CD4-positive, alpha-beta T cell treated with Interleukin-17A for 4 hours (primary cell): ENCODE measurements around the gene KRT17.
"Not testable (repeated sequence)": the region's sequence is repeated elsewhere in the genome, so short reads cannot be mapped to it uniquely, and the experiment has no call there.

Experiments used
- DNase-seq: peaks from one replicate; pipeline ENCODE4 v3.0.0-alpha.2; 2020; ENCODE audit warnings: mixed read lengths

Gene KRT17

DNA sequence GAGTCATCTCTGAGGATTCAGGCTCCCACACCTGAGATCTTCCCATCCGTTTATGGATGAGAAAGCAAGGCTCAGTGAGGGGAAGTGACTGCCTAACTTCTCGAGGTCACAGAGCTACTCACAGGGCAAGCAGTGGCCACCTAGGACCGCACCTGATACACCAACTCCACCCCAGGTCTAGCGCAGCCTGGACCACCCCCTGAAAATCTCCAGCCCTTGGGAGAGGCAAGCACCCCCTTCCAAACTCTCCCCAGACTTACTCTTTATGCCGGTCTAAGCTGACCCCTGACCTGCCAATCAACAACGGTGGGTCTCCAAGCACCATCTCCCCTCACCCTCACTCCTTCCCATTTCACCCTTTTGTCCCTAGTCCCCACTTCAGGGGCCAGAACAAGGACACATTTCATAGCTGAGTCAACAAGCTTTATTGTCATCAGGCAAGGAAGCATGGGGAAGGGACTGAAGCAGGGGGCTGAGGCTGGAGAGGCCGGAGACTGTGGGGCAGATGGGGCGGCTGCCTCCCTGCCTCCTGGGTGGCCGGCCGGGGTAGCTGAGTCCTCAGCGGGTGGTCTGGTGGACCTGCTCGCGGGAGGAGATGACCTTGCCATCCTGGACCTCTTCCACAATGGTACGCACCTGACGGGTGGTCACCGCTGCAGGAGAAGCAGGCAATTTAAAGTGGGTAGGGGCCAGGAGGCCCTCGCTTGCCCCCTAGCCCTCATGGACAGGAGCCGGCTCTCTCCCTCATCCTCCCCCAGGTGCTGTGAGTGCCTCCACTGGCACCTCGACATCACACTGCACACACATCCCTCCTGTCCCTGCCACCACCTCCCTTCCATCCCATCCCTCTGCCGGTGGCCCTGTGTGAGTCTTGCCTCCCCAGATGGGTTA lies 5.1 kb downstream of the KRT17 start:
- DNase-seq, result no peak

DNA sequence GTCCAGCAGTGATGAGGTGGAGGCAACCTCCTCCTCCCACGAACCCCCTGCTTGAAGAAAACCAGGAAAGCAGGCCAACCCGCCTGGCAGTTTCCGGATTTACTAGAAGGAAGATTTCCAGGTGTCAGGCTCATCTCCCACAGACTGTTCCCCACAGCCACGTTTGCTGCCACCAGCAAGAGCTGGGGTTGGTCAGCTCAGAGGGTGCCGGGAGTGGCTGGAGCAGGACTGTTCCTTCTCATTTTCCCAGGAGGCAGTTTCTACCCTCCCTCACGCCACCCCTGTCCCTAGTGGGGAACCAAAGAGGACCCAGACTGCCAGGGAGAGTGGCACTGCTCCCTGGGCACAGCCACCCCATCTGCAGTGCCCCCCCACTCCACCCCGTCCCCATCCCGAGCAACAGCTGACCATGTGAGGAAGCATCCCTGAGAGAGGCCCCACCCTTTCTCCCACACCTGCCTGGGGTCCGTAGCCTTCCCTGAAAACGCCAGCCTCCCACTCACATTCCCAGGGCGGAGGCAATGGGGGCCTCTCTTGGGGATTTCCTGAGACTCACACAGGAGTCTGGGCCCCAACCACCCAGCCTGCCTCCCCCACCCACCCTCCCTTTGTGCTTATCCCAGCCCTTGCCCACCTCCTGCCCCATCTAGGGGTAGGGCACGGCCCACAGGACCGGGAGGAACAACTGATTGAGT lies 5.9 kb downstream of the KRT17 start:
- DNase-seq, result no peak

DNA sequence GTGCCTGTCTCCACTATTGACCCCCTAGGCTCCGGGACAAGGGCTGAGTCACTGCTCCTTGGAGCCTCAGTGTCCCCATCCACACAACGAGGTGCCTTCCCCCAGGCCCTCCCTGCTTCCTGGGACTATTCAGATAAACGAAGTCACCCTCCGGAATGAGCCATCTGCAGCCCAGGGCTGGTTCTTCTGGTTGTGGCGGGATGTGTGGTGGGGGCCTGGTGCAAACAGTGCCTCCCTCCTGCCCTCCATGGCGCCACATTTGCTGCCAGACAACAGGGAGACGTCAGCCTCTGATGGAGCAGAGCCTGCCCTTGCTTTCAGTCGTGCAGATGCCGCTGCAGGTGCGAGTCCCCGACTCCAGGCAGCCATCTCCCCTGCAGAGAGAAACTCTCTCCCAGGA lies 6.7 kb downstream of the KRT17 start:
- no peak for DNase-seq

- DNase-seq, result no peak
These were observed 7.2 kb downstream of the KRT17 start for GRCh38 chr17:41617136-41617535.

DNA sequence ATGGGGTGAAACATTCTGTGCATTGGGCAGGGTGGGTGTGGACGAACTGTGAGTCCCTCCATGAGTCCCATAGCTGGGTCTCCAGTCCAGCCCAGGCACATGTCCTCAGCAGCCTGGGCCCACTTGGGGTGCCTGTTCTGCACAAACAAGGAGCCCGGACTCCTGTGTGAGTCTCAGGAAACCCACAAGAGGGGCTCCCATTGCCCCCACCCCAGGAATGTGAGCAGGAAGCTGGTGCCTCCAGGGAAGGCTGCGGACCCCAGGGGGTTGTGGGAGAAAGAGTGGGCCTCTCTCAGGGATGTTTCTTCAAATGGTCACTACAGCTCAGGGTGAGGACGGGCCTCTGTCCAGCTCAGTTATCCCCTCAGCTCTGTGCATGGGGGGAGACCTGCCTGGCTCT lies 7.9 kb downstream of the KRT17 start:
- not testable (repeated sequence) for DNase-seq

DNA sequence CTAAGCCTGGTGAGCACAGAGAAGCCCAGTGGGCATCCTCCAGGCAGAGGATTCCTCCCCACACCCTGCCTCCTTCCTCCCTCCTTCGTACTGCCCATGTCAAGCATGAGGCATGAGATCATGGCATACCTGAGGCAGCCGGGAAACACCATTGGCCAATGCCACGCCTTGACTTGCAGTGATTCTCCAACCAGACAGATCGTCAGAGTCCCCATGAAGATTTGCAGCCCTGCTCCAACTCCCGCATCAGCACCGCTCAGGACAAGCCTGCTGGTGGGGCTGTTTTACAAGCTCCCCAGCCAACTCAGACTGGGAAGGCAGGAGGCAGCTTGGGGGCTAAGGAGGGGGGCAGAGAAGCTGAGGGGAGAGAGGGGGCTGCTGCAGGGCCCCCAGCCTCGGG lies 8.9 kb downstream of the KRT17 start:
- no peak for DNase-seq

- not testable (repeated sequence) for DNase-seq
These were observed 9.6 kb downstream of the KRT17 start for GRCh38 chr17:41614767-41615166.

- no peak for DNase-seq
These were observed 10.3 kb downstream of the KRT17 start for GRCh38 chr17:41614098-41614497.

DNA sequence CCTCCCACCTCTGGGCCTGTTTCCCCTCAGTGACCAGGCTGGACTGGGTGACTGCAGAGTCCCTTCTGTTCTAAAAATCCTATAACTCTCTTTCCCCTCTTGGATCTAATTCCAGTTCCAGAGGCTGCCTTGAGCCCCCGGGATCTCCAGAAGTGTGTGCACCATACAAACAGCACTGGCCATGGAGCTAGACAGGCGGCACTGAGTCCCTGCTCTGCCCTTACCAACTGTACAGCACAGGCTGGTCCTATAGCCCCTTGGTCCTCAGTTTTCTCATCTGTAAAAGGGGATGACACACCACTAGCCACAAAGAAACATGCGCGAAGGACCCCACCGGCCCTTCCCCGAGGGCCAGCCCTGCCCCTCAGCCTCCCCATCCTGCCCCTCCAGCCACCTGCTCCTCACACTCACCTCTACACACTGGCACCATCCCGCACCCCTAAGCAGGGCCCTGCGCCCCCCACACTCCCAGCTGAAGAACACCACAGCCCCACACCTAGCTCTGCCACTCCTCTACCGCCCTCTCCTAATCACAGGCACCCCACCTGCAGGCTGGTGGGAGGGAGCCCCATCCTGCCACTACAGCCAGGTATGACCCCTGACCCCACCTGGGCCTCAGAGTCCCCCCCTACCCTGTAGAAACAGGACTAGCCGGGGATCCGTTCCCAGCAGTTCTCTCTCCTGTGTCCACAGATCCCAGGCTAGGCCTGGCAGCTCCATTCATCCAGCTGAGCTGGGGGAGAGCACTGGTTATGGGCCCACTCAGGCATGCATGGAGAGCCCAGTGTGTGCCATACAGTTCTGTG lies 10.9 kb downstream of the KRT17 start:
- no peak for DNase-seq

DNA sequence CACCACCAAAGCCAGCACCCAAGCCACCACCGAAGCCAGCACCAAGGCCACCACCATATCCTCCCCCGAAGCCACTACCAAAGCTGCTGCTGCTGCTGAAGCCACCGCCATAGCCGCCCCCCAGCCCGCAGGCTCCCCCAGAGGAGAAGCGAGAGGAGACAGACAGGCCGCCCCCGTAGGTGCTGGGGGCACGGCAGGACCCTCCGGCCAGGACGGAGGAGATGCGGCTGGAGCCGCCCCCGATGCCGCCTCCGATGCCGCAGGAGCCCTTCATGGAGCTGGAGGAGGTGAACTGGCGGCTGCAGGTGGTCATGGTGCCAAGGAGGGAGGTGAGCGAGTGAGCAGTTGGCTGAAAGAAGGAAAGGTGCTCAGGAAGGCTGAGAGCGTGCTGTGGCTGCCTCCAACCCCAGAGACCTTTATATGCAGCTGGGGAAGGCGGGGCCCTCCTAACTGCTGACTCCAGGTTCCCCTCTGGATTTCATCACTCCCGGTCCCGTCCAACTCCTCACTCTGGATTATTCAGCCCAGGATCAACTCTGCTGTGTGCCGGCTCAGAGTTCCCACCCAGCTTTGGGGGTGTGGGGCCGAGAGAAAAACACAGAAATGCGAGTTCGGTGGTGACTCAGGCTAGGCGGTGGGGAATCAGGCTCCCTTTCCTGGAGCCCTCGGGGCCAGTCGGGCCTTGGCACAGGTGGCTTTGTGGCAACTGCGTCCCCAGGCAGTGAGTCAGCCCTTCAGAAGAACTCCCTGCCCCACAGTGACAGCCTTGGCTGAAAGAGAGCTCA lies 11.8 kb downstream of the KRT17 start, which contains the start of gene KRT16:
Gene KRT16, minus strand, starts transcription at position 392 of the 785 bp plus-strand sequence. Its CDS starts 79 bp downstream, at position 313.
- DNase-seq, result not testable (repeated sequence)

DNA sequence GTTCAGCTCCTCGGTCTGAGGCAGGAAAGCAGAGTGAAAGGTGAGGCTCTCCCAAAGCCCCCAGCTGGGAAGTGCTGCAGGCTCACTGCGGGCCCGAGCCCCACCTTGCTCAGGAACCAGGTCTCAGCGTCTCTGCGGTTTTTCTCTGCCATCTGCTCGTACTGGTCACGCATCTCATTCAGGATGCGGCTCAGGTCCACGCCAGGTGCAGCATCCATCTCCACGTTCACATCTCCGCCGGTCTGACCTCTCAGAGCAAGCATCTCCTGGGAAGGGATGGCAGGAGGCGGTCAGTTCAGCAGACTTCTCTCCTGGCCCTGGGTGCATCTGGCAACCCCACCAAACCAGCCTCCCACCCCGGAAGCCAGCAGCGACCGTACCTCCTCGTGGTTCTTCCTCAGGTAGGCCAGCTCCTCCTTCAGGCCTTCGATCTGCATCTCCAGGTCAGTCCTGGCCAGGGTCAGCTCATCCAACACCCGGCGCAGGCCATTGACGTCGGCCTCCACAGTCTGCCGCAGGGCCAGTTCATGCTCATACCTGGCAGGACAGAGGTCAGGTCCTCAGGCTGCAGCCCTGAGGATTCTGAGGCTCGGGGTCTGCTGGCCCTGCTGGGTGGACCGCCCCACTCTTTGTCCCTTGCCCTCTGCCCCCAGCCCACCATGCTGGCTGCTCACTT lies 13.3 kb downstream of the KRT17 start:
- no peak for DNase-seq

DNA sequence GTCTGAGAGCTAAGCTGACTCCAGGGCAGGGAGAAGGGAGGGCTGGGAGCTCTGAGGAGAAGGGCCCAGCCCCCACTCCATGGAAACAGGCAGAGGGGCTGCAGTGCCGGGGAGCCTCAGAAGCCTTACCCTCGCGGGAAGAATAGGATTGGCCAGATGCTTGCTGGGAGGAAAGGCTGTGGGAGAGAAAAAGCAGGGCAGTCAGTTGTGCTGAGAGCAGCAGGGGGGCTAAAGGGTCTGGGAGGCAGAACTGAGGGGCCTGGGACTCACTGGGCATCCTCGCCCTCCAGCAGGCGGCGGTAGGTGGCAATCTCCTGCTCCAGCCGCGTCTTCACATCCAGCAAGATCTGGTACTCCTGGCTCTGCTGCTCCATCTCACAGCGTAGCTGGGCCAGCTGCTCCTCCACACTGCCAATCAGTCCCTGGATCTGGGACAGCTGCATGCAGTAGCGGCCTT lies 14.3 kb downstream of the KRT17 start:
- not testable (repeated sequence) for DNase-seq

- not testable (repeated sequence) for DNase-seq
These were observed 17.4 kb downstream of the KRT17 start for GRCh38 chr17:41606930-41607329.

DNA sequence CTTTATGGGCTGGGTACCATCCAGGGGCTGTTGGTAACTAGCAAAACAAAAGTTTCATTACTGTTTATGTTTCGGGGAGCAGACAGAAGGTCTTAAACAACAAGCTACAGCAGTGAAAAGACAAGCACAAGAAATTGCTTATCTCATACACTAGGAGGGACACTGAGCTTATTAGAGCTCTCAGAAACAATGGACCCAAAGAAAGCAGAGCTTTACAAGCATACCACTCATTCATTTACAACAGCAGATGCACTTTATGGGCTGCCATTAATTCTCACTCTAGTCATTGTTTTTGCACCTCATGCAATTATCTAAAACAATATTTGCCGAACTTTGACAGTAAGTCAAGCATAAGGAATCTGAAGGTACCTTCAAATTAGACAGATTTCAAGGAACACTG lies 21.9 kb downstream of the KRT17 start:
- no peak for DNase-seq

DNA sequence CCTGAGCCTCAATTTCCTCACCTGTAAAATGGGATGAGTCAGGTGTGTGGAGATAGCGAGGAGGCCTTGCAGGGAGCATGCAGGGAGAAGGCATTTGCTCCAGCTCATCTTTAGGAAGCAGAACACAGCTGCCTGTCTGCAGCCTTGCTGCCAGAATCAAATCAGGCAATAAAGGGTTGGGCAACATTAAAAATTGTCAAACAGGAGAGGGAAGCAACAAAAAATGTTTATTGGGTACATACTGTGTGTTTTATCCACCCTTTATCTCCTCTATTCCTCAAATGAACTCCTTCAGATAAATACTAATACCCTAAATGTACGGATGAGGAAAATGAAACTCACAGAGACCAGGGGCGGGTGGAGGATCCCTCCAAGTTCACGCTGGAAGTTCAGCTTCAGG lies 24.1 kb downstream of the KRT17 start:
- DNase-seq, result no peak

DNA sequence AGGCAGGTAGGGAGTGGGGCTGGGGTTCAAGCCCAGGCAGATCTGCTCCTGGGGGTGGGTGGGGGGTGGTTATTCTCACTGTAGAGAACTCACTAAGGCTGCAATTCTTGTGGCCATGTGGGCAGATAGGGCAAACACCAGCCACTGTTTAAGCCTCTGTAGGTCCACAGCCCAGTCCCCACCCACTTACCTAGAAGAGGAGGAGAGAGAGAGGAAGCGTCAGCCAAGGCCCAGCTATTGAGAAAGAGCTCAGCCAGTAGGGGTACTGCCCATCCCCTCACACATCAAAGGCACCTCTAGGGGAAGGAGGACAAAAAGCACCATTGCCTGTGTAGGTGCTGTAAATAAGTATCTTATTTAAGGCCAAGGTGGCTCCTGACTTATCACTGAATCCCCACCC lies 24.7 kb downstream of the KRT17 start:
- DNase-seq, result no peak

DNA sequence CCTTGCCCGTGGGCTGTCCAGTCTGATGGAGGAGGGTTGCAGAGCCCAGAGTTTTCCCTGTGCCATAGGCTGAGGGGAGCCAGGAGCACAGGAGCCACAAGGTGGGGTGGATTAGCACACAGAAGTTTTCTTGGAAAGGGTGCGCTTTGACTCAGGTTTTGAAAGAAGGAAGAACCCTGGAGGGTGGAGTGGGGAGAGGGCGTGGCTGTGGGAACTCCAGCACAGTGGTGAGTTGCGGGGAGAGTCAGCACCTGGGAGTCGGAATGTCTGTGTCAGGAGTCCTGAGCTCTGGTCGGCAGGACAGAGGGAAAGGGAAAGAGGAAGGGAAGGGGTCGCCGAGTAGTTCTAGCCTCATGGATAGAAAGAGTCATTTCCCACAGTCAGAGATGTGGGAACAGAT lies 28.8 kb downstream of the KRT17 start:
- no peak for DNase-seq

- DNase-seq, result no peak
These were observed 29.9 kb downstream of the KRT17 start for GRCh38 chr17:41594363-41594915.

DNA sequence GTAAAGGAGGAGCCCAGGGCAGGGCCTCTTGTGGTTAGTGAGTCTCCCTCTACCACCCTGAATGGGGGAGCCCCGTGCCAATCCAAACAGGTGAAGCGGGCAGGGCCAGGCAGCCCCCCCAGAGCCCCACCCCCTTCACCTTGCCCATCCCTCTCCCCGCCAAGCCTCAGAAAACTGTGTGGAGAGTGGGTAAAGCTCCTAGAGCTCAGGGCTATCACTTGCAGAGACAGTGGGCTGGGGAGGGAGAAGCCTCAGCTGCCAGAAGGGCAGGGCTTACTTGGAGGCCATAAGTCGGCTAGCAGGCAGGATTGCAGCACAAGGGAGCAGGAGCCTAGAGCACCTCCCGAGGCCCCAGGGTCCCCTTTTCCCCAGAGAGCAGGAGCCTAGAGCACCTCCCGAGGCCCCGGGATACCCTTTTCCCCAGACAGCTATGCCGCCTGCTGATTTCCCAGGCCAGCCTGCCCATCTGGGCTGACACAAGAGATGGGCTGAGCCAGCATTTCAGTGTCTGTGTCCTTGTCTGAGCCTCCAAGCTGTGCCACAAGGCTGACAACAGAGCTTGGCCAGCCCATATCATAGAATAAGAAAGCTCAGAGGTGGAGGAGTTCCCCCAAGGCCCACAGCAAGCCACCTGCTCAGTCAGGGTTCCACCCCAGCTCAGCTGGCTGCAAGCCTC lies 30.9 kb downstream of the KRT17 start:
- no peak for DNase-seq

- DNase-seq, result no peak
These were observed 31.6 kb downstream of the KRT17 start for GRCh38 chr17:41592601-41593305.
